HepG2 (cell line): Measurements from ENCODE around the gene BOLL. TPM values are rescaled to one million over a fixed set of nuclear protein-coding genes. Genes with fewer than 3 reads are reported as not detected.
A peak's percentile ranks its signal among the peaks of the same experiment; 100 is the strongest.

Experiments used
- AGO1 ChIP-seq: fragments of 200-400 bp; formaldehyde crosslinking; IDR thresholded peaks from 2 replicates; pipeline ENCODE4 v1.6.1; 2017; ENCODE audit warnings: mild to moderate bottlenecking, low read depth, low read length, moderate library complexity; ENCODE audit not compliant: poor library complexity, severe bottlenecking
- HINFP ChIP-seq: sonication (generic); formaldehyde crosslinking; IDR thresholded peaks from 2 replicates; pipeline ENCODE4 v1.4.0; 2020; ENCODE audit warnings: low read depth, mild to moderate bottlenecking, missing genetic modification reagents
- KLF9 ChIP-seq: IDR thresholded peaks from 2 replicates; pipeline ENCODE4 v1.6.1; 2016; ENCODE audit warnings: low read depth
- LCORL ChIP-seq, 2 experiments: fragments of 450-650 bp in 1 of 2; sonication (generic) in 1 of 2; formaldehyde crosslinking in 1 of 2; IDR thresholded peaks; 2 replicates each; pipeline versions ENCODE4 v1.5.0 to v1.6.1; 2017 to 2020; ENCODE audit warnings: antibody characterized with exemption in 1 of 2, missing genetic modification reagents in 1 of 2
- MYC ChIP-seq: sonication (generic); formaldehyde crosslinking; IDR thresholded peaks from 2 replicates; pipeline ENCODE4 v1.9.0; 2021; ENCODE audit warnings: missing genetic modification reagents, borderline replicate concordance
- MYPOP ChIP-seq: sonication (generic); formaldehyde crosslinking; IDR thresholded peaks from 2 replicates; pipeline ENCODE4 v1.8.1; 2023; ENCODE audit warnings: mild to moderate bottlenecking, moderate library complexity, missing genetic modification reagents
- NFRKB ChIP-seq: fragments of 450-650 bp; IDR thresholded peaks from 2 replicates; pipeline ENCODE4 v1.6.1; 2017
- NFYC ChIP-seq: IDR thresholded peaks from 2 replicates; pipeline ENCODE4 v1.6.1; 2016; ENCODE audit warnings: missing genetic modification reagents, missing compliant biosample characterization
- PRMT3 ChIP-seq: sonication (generic); formaldehyde crosslinking; IDR thresholded peaks from 2 replicates; pipeline ENCODE4 v1.8.1; 2022; ENCODE audit warnings: low read depth, mild to moderate bottlenecking, moderate library complexity, missing genetic modification reagents, borderline replicate concordance
- SYNCRIP ChIP-seq: fragments of 200-400 bp; formaldehyde crosslinking; IDR thresholded peaks from 2 replicates; pipeline ENCODE4 v1.6.1; 2018; ENCODE audit warnings: mild to moderate bottlenecking, low read depth, low read length; ENCODE audit not compliant: insufficient read depth
- TARDBP ChIP-seq: sonication (generic); formaldehyde crosslinking; IDR thresholded peaks from 2 replicates; pipeline ENCODE4 v1.8.0; 2022; ENCODE audit warnings: mild to moderate bottlenecking, missing genetic modification reagents
- ZBTB1 ChIP-seq: sonication (generic); formaldehyde crosslinking; IDR thresholded peaks from 2 replicates; pipeline ENCODE4 v1.4.0; 2020; ENCODE audit warnings: missing genetic modification reagents, borderline replicate concordance
- ZMYM2 ChIP-seq: sonication (generic); formaldehyde crosslinking; IDR thresholded peaks from 2 replicates; pipeline ENCODE4 v1.8.0; 2022; ENCODE audit warnings: mild to moderate bottlenecking, missing genetic modification reagents
- ZNF274 ChIP-seq: sonication (generic); formaldehyde crosslinking; IDR thresholded peaks from 2 replicates; pipeline ENCODE4 v1.5.1; 2020; ENCODE audit warnings: mild to moderate bottlenecking, missing genetic modification reagents
- ZNF614 ChIP-seq: IDR thresholded peaks from 2 replicates; pipeline ENCODE4 v1.6.1; 2018; ENCODE audit warnings: missing biosample characterization, missing genetic modification reagents, inconsistent platforms, borderline replicate concordance
- ZNF713 ChIP-seq: sonication (generic); formaldehyde crosslinking; IDR thresholded peaks from 2 replicates; pipeline ENCODE4 v1.4.0; 2020; ENCODE audit warnings: mild to moderate bottlenecking, missing genetic modification reagents
- ZNF841 ChIP-seq: sonication (generic); formaldehyde crosslinking; IDR thresholded peaks from 2 replicates; pipeline ENCODE4 v1.8.1; 2023; ENCODE audit warnings: missing genetic modification reagents, borderline replicate concordance
- ZNF850 ChIP-seq: sonication (generic); formaldehyde crosslinking; conservative IDR thresholded peaks from 2 replicates; pipeline ENCODE4 v1.9.0; 2021; ENCODE audit warnings: mild to moderate bottlenecking, missing genetic modification reagents
- ZSCAN30 ChIP-seq: sonication (generic); formaldehyde crosslinking; IDR thresholded peaks from 2 replicates; pipeline ENCODE4 v1.5.0; 2020; ENCODE audit warnings: mild to moderate bottlenecking, missing genetic modification reagents
- polyA plus RNA-seq, 8 experiments: library from polyadenylated mRNA; depleted of rRNA in 3 of 8; stranded (reverse) in 7 of 8; unstranded in 1 of 8; fragments of >200 nt; fragmentation: Illumina TruSeq in 4 of 8; extraction: Trizol in 4 of 8; gene quantifications; 2 replicates each; pipeline versions ENCODE4 v1.2.1 to v1.2.3, GENCODE V29; 2011 to 2016; ENCODE audit warnings: low read depth in 4 of 8, missing spikeins in 1 of 8, mixed read lengths in 1 of 8; ENCODE audit not compliant: insufficient read depth in 1 of 8
- total RNA-seq, 5 experiments: library from RNA; depleted of rRNA; stranded (reverse); fragments of >200 nt; fragmentation: Illumina TruSeq; extraction: Trizol; gene quantifications; 2 replicates each; pipeline ENCODE4 v1.2.3, GENCODE V29; 2016; ENCODE audit warnings: low read depth in 1 of 5
- TF ChIP-seq, protein P1 (sequence below), 2 experiments: sonication (generic) in 1 of 2; formaldehyde crosslinking in 1 of 2; IDR thresholded peaks; 2 replicates each; pipeline versions ENCODE4 v1.6.1 to v1.9.0; 2014 to 2022; ENCODE audit warnings: antibody characterized with exemption in 1 of 2, borderline replicate concordance in 1 of 2, inconsistent platforms in 1 of 2, low read depth in 1 of 2, missing genetic modification reagents in 1 of 2

The BOLL gene
- total and polyA plus RNA-seq, 2 of the 13 experiments (the other 11 are each of a cell fraction or from before 2014, with no cell fraction given), result not detected

DNA sequence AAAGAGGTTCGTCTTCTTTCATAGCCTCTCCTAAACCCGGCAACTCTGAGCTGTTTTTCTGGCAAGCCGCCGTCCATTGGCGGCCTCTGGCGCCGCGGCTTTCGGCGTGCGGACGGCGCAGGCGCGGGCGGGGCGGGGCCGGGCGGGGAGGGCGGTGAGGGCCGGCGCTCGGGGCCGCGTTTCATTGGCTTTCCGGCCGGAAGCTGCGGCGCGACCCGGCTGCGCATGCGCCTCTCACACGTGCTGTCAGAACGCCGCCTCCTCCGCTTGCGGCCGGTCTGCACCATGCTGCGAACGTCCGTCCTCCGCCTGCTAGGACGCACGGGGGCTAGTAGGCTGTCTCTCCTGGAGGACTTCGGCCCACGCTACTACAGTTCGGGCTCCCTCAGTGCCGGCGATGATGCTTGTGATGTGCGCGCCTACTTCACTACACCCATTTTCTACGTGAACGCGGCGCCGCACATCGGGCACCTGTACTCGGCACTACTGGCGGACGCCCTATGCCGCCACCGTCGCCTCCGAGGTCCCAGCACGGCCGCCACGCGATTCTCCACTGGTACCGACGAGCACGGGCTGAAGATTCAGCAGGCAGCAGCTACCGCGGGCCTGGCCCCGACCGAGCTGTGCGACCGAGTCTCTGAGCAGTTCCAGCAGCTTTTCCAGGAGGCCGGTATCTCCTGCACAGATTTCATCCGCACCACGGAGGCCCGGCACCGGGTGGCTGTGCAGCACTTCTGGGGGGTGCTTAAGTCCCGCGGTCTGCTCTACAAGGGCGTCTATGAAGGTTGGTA lies 79.8 kb downstream of the BOLL start, which contains the start of gene MARS2 (continued):
- TF ChIP-seq ZNF850 (CRISPR knock-in tag) (no peak), ZNF274 (peak; percentile 80; the same call in 1 of the 2 replicates), LCORL (IDR thresholded peaks at IDR 0.05) (no peak), LCORL (CRISPR knock-in tag; IDR thresholded peaks at IDR 0.05) (peak; percentile 74; the same call in 1 of the 2 replicates), ZSCAN30 (CRISPR knock-in tag) (no peak), MYPOP (CRISPR knock-in tag) (peak; percentile 66; the same call in 1 of the 2 replicates), KLF9 (CRISPR knock-in tag) (no peak), SYNCRIP (no peak), MYC (CRISPR knock-in tag) (peak; percentile 98), ZNF614 (0 out of 2 replicates have a peak, but pooled peaks have one; percentile 13), NFYC (CRISPR knock-in tag) (peak; percentile 77), ZBTB1 (CRISPR knock-in tag) (no peak), HINFP (CRISPR knock-in tag) (peak; percentile 88; the same call in 1 of the 2 replicates), TARDBP (CRISPR knock-in tag) (no peak), AGO1 (no peak), ZMYM2 (CRISPR knock-in tag) (0 out of 2 replicates have a peak, but pooled peaks have one; percentile 32), PRMT3 (peak; percentile 70; the same call in 1 of the 2 replicates), ZNF841 (0 out of 2 replicates have a peak, but pooled peaks have one; percentile 25), ZNF713 (CRISPR knock-in tag) (peak; percentile 47; the same call in 1 of the 2 replicates), NFRKB (no peak)
- TF ChIP-seq, protein P1, sequence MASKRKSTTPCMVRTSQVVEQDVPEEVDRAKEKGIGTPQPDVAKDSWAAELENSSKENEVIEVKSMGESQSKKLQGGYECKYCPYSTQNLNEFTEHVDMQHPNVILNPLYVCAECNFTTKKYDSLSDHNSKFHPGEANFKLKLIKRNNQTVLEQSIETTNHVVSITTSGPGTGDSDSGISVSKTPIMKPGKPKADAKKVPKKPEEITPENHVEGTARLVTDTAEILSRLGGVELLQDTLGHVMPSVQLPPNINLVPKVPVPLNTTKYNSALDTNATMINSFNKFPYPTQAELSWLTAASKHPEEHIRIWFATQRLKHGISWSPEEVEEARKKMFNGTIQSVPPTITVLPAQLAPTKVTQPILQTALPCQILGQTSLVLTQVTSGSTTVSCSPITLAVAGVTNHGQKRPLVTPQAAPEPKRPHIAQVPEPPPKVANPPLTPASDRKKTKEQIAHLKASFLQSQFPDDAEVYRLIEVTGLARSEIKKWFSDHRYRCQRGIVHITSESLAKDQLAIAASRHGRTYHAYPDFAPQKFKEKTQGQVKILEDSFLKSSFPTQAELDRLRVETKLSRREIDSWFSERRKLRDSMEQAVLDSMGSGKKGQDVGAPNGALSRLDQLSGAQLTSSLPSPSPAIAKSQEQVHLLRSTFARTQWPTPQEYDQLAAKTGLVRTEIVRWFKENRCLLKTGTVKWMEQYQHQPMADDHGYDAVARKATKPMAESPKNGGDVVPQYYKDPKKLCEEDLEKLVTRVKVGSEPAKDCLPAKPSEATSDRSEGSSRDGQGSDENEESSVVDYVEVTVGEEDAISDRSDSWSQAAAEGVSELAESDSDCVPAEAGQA (IDR thresholded peaks at IDR 0.05; ENCODE audit: low read depth), result no peak
- TF ChIP-seq, protein P1 (CRISPR knock-in tag; IDR thresholded peaks at IDR 0.05; ENCODE audit: borderline replicate concordance), result no peak
